CD8-positive, alpha-beta memory T cell (primary cell): ENCODE results near the gene PACSIN2. TPM values are rescaled to one million over a fixed set of nuclear protein-coding genes. Genes with fewer than 3 reads are reported as not detected.

ENCODE experiments used
- CTCF ChIA-PET: fragments of 350-600 bp; sonication (Branson Sonifier 250); formaldehyde crosslinking; loops from one replicate; lab custom pipeline; 2021; ENCODE audit warnings: antibody characterized with exemption; lab: Charles Lee
- POLR2A ChIA-PET: fragments of 350-600 bp; sonication (Branson Sonifier 250); formaldehyde crosslinking; loops from one replicate; lab custom pipeline; 2021; ENCODE audit warnings: antibody characterized with exemption; lab: Charles Lee
- DNase-seq, 5 donors: peaks; one replicate each; pipeline versions ENCODE4 v3.0.0 to v3.0.0-alpha.2; 2020 to 2022; ENCODE audit warnings: mixed read lengths in 1 of 5
- H3K27ac ChIP-seq: one replicate; pipeline ENCODE4 v1.7.0; 2013; ENCODE audit warnings: low read depth, mild to moderate bottlenecking, low read length, moderate library complexity
- H3K27me3 ChIP-seq: 2 replicates; pipeline ENCODE4 v1.7.0; 2013; ENCODE audit warnings: low read length, mild to moderate bottlenecking; ENCODE audit not compliant: insufficient read depth, poor library complexity, severe bottlenecking
- H3K36me3 ChIP-seq: 2 replicates; pipeline ENCODE4 v1.7.0; 2013; ENCODE audit warnings: mild to moderate bottlenecking, low read length, moderate library complexity; ENCODE audit not compliant: insufficient read depth
- H3K4me1 ChIP-seq: 2 replicates; pipeline ENCODE4 v1.7.0; 2013; ENCODE audit warnings: mild to moderate bottlenecking, low read length, moderate library complexity; ENCODE audit not compliant: insufficient read depth
- H3K4me3 ChIP-seq: 2 replicates; pipeline ENCODE4 v1.7.0; 2013; ENCODE audit warnings: mild to moderate bottlenecking, low read length
- H3K9me3 ChIP-seq: 2 replicates; pipeline ENCODE4 v1.7.0; 2013; ENCODE audit warnings: mild to moderate bottlenecking, low read length
- H3K27ac Mint-ChIP-seq, 8 donors: one replicate each; pipeline ENCODE4 v1.8.0; 2020 to 2021; ENCODE audit warnings: mixed read lengths in 8 of 8, mild to moderate bottlenecking in 6 of 8, inconsistent platforms in 3 of 8, moderate library complexity in 3 of 8
- H3K27me3 Mint-ChIP-seq, 2 donors: one replicate each; pipeline ENCODE4 v1.8.0; 2020 to 2021; ENCODE audit warnings: mixed read lengths in 2 of 2, mild to moderate bottlenecking in 1 of 2, moderate library complexity in 1 of 2
- H3K36me3 Mint-ChIP-seq, 3 donors: one replicate each; pipeline ENCODE4 v1.8.0; 2020 to 2021; ENCODE audit warnings: mixed read lengths in 3 of 3, inconsistent platforms in 1 of 3, mild to moderate bottlenecking in 1 of 3
- H3K4me1 Mint-ChIP-seq, 3 donors: one replicate each; pipeline ENCODE4 v1.8.0; 2020 to 2021; ENCODE audit warnings: mixed read lengths in 3 of 3, inconsistent platforms in 1 of 3, mild to moderate bottlenecking in 1 of 3
- H3K4me3 Mint-ChIP-seq, 7 donors: one replicate each; pipeline ENCODE4 v1.8.0; 2020 to 2021; ENCODE audit warnings: mixed read lengths in 7 of 7, mild to moderate bottlenecking in 6 of 7, moderate library complexity in 4 of 7, inconsistent platforms in 2 of 7
- H3K9me3 Mint-ChIP-seq, 5 donors: one replicate each; pipeline ENCODE4 v1.8.0; 2020 to 2022; ENCODE audit warnings: mixed read lengths in 5 of 5, mild to moderate bottlenecking in 3 of 5, moderate library complexity in 2 of 5, inconsistent platforms in 1 of 5
- polyA plus RNA-seq: library from polyadenylated mRNA; unstranded; fragments of 300-500 nt; fragmentation: Illumina TruSeq; gene quantifications from one replicate; pipeline ENCODE4 v1.2.3, GENCODE V29; 2021
- total RNA-seq, 2 experiments: library from RNA; stranded (reverse); gene quantifications; one replicate each; pipeline ENCODE4 v1.2.3, GENCODE V29; 2021

The PACSIN2 gene
- total and polyA plus RNA-seq, 3 experiments from 2014 or later = 26.3 to 36.5 (median 30.2) TPM

DNA sequence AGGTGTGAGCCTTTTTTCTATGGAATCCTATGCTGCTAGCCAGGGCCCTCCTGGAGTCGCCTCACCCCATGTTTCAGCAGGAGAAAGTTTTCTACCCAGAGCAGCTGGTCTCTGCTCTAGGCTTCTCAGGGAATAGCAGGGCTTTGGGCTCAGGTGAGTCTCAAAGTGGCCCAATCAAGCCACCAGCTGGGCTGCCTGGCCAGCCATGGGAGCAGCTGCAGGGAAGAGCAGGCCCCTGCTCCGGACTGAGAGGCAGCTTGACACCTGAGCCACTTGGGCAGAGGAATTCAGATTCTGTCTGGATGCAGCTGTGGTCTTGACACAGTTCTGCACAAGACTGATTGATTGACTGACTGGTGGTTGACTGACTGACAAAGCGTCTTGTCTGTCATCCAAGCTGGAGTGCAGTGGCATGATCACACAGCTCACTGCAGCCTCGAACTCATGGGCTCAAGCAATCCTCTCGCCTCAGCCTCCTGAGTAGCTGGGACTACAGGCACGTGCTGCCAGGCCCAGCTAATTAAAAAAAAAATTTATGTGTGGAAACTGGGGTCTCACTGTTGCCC, 100.4 kb downstream of the PACSIN2 start:
- peaks cover 4% of the 10 kb centered on the region for H3K4me1 ChIP-seq
- H3K27me3 Mint-ChIP-seq = no peaks in the 10 kb centered on the region
- CTCF ChIA-PET = no interaction called here
- H3K27ac ChIP-seq = no peak overlapping the region
- H3K4me1 Mint-ChIP-seq = peaks cover 5 to 30% (median 15%) of the 10 kb centered on the region in 3 donors
- H3K27me3 ChIP-seq = no peaks in the 10 kb centered on the region
- POLR2A ChIA-PET = no interaction called here
- no peaks in the 10 kb centered on the region for H3K9me3 Mint-ChIP-seq
- H3K4me3 Mint-ChIP-seq = no peak overlapping the region
- H3K36me3 ChIP-seq = no peaks in the 10 kb centered on the region
- no peak overlapping the region for H3K4me3 ChIP-seq
- H3K9me3 ChIP-seq = no peaks in the 10 kb centered on the region
- no peak overlapping the region for H3K27ac Mint-ChIP-seq
- no peak for DNase-seq
- H3K36me3 Mint-ChIP-seq = peaks cover 0 to 23% (median 9%) of the 10 kb centered on the region in 3 donors

DNA sequence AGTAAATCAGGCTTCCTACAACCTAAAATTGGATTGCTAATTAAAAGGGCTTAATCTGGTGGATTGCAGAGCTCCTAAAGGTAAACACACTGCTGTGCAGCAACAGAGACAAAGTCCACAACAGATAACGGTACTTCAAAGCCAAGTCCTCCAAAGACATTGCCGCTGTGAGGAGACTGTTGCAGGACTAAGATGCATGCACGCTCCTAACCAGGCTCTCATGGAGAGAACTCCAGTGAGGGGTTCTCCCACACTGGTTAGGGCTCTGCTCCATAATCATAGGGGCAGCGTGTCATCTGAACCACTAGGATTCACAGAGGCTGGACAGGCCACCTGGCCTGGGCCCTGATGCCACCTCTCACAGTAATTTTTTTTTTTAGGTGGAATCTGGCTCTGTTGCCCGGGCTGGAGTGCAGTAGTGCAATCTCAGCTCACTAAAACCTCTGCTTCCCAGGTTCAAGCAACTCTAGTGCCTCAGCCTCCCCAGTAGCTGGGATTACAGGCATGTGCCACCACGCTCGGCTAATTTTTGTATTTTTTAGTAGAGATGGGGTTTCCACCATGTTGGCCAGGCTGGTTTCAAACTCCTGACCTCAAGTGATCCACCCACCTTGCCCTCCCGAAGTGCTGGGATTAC, 101.0 kb downstream of the PACSIN2 start:
- Histone ChIP-seq H3K27ac (no peak overlapping the region), H3K9me3 (no peaks in the 10 kb centered on the region), H3K27me3 (no peaks in the 10 kb centered on the region), H3K4me1 (peaks cover 4% of the 10 kb centered on the region), H3K4me3 (no peak overlapping the region), H3K36me3 (no peaks in the 10 kb centered on the region)
- CTCF ChIA-PET = interaction anchor here (1.1 kb wide), 1 partner anchor 13 kb away, joined by 3 read pairs; no protein-coding TSS in a partner anchor
- H3K4me1 Mint-ChIP-seq = peaks cover 5 to 25% (median 15%) of the 10 kb centered on the region in 3 donors
- H3K36me3 Mint-ChIP-seq = peaks cover 0 to 29% (median 9%) of the 10 kb centered on the region in 3 donors
- no peaks in the 10 kb centered on the region for H3K9me3 Mint-ChIP-seq
- DNase-seq = no peak
- peak overlapping the region in 1 of 8 donors; percentile 47 for H3K27ac Mint-ChIP-seq
- H3K4me3 Mint-ChIP-seq = no peak overlapping the region
- POLR2A ChIA-PET = no interaction called here
- no peaks in the 10 kb centered on the region for H3K27me3 Mint-ChIP-seq

DNA sequence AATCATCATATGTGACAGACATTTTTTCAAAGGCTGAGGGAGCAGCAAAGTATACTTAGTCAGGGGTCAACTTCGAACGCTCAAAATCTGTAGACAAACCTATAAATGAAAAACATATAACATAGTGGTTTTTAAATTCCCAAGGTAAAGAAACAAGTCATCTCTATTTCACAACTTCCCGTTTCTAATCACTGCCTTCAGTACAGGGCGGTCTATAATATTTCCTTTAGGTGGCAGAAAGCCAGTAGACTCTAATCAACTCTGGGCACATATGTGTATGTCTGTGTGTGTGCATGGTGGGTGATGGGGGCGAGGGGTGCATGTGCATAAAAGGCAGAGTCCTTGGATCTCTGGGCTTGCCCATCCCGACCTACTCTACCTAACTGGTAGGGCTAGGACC, 102.9 kb downstream of the PACSIN2 start:
- POLR2A ChIA-PET = no interaction called here
- no peak overlapping the region for H3K4me3 Mint-ChIP-seq
- H3K27ac Mint-ChIP-seq = peak overlapping the region in 1 of 8 donors; percentile 72
- H3K36me3 Mint-ChIP-seq = peaks cover 0 to 44% (median 12%) of the 10 kb centered on the region in 3 donors
- CTCF ChIA-PET = interaction anchor here (1.3 kb wide), 1 partner anchor 12 kb away, joined by 4 read pairs; no protein-coding TSS in a partner anchor
- peaks cover 10 to 15% (median 14%) of the 10 kb centered on the region in 3 donors for H3K4me1 Mint-ChIP-seq
- H3K9me3 Mint-ChIP-seq = no peaks in the 10 kb centered on the region
- H3K4me3 ChIP-seq = no peak overlapping the region
- H3K36me3 ChIP-seq = no peaks in the 10 kb centered on the region
- no peaks in the 10 kb centered on the region for H3K9me3 ChIP-seq
- DNase-seq = no peak
- no peak overlapping the region for H3K27ac ChIP-seq
- H3K27me3 ChIP-seq = no peaks in the 10 kb centered on the region
- H3K27me3 Mint-ChIP-seq = no peaks in the 10 kb centered on the region
- H3K4me1 ChIP-seq = no peaks in the 10 kb centered on the region

DNA sequence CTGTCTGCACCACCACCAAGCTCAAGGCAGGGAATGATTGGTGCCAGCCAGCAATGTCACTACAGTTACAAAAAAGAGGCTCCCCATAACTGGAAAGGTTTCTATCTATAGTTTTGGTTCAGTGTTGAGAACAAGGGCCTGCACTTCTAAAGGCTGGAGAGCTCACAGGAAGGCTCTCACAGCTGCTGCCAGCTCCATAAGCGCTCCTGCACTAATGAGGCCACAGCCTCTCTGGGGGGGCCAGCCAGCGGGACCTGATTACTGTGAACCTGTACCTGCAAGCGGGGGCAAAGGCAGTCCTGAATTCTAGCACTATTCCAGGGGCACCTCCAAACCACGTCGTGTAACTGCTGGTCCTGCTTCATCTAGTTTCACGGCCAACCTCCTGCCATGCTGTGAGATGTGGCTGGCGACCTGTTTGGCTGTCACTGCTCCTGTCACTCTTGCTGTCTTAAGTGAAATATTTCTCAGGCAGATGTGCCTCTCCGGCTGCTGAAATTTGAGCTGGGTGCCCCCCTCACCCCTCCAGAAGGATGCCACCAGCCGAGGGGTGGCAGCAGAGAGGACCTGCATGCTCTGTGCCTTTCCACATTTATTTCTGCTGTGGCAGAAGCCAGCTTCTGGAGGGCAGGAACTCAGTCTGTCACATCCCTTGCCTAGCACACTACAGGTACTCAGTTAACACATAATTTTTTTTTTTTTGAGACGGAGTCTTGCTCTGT, 104.6 kb downstream of the PACSIN2 start:
- DNase-seq = no peak
- Mint-ChIP-seq H3K36me3 (peaks cover 0 to 50% (median 10%) of the 10 kb centered on the region in 3 donors), H3K9me3 (no peaks in the 10 kb centered on the region), H3K27me3 (no peaks in the 10 kb centered on the region), H3K4me1 (peaks cover 3 to 6% (median 5%) of the 10 kb centered on the region in 3 donors), H3K4me3 (no peak overlapping the region), H3K27ac (no peak overlapping the region)
- no peaks in the 10 kb centered on the region for H3K9me3 ChIP-seq
- no peaks in the 10 kb centered on the region for H3K36me3 ChIP-seq
- POLR2A ChIA-PET = no interaction called here
- no peaks in the 10 kb centered on the region for H3K4me1 ChIP-seq
- no peaks in the 10 kb centered on the region for H3K27me3 ChIP-seq
- H3K4me3 ChIP-seq = no peak overlapping the region
- no peak overlapping the region for H3K27ac ChIP-seq
- CTCF ChIA-PET = interaction anchor here (1.3 kb wide), 1 partner anchor 13 kb away, joined by 4 read pairs; no protein-coding TSS in a partner anchor

DNA sequence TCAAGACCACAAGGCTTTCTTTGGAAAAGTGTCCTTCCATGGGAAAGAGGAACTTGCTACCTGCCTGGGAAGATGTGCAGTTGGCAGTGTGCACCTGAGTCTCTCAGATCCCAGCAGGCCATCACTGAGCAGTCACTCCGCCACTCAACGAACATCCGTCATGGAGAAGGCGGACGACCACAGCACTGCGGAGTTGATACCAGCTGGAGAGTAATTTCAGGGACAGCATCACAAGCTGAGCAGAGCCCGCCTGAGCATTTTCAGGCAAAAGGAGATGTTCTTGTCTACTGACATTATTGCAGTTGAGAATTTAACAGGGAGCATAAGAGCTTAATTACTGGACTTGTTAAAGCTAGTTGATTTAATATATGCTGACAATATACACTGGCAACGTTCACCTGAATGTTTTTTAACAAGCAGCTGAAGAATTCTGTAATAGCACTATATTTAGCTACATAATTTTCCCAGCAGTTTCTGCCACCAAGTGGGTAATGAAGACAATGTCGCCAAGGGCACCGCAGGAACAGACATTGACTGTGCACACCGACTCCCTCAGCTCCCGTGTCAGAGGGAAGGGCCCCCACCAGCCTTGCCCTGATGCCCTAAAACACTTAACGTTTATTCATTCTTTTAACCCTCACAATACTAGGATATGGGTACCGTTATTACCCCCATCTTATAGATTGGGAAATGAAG, 105.4 kb downstream of the PACSIN2 start:
- Histone ChIP-seq H3K9me3 (no peaks in the 10 kb centered on the region), H3K36me3 (no peaks in the 10 kb centered on the region), H3K27ac (no peak overlapping the region), H3K4me3 (no peak overlapping the region), H3K4me1 (no peaks in the 10 kb centered on the region), H3K27me3 (no peaks in the 10 kb centered on the region)
- CTCF ChIA-PET = no interaction called here
- Mint-ChIP-seq H3K4me1 (peaks cover 0 to 5% (median 3%) of the 10 kb centered on the region in 3 donors), H3K27me3 (no peaks in the 10 kb centered on the region), H3K4me3 (no peak overlapping the region), H3K27ac (no peak overlapping the region), H3K36me3 (peaks cover 0 to 54% (median 9%) of the 10 kb centered on the region in 3 donors), H3K9me3 (no peaks in the 10 kb centered on the region)
- POLR2A ChIA-PET = no interaction called here
- no peak for DNase-seq

DNA sequence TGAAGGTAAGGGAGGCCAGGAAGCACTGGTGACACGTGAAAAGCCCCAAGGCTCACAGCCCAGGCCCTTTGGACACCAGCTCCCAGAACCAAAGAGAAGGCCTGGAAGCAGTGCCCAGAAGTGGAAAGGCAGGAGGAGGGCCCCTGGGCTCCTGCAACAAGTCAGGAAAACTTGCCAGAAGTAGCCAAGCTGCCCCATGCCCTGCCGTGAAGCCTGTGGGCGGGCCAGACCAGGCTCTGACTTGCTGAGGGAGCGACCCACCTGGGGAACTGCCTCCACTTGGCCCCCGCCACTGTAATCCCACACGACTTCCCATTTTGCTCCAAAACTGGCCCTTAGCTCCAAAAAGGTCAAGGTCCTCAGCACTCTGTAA, 106.6 kb downstream of the PACSIN2 start:
- no peaks in the 10 kb centered on the region for H3K27me3 ChIP-seq
- Mint-ChIP-seq H3K4me3 (no peak overlapping the region), H3K9me3 (no peaks in the 10 kb centered on the region), H3K27me3 (no peaks in the 10 kb centered on the region), H3K27ac (peak overlapping the region in 1 of 8 donors; percentile 39), H3K36me3 (peaks cover 0 to 61% (median 12%) of the 10 kb centered on the region in 3 donors), H3K4me1 (peaks cover 3 to 5% (median 4%) of the 10 kb centered on the region in 3 donors)
- H3K4me3 ChIP-seq = no peak overlapping the region
- H3K27ac ChIP-seq = no peak overlapping the region
- no peak for DNase-seq
- no peaks in the 10 kb centered on the region for H3K36me3 ChIP-seq
- ChIA-PET POLR2A (no interaction called here), CTCF (no interaction called here)
- H3K4me1 ChIP-seq = no peaks in the 10 kb centered on the region
- H3K9me3 ChIP-seq = no peaks in the 10 kb centered on the region

DNA sequence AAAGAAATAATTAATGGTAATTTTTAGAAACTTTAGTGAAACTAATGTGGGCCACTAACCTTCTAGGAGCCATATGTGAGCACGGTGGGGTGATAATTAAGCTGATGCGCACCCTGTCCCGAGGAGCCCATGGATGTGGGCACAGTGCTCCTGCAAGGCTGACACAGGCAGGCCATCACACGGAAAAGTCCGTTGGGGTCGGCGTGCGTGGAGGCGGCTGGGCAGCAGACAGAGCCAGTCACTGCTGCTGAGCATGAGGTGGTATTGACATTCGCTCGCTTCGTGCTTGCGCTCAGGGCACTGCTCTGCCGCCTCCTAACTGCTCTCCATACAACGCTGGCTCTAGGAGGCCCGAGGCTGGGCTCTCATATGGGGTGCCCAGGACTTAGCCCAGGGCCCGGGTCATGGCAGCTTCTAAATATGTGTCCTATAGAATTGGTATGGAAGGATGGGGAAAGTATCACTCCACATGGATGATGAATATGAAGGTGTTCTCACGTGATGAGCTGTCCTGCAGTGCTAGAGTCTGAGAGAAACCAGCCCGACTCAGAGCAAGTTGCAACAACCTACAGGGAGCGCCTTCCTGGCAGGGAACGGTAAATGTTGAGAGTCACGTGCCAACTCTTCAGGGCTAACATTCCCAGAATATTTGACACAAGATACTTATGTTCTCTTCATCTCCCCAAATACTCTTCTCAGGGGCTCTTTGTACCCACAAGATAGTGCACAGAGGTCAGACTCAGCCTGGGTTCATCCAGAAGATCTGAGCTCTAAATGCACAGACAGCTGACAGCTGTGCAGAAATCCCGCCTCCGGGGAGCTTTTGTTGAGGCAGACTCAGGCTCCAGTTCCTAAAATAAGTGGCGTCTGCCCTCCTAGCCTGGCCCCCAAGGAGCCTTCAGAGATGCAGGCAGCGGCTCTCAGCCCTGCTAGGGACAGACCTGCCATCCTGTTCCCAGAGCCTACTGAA, 107.3 kb downstream of the PACSIN2 start:
- no peak overlapping the region for H3K4me3 Mint-ChIP-seq
- DNase-seq = no peak
- Histone ChIP-seq H3K9me3 (no peaks in the 10 kb centered on the region), H3K36me3 (no peaks in the 10 kb centered on the region), H3K4me1 (no peaks in the 10 kb centered on the region), H3K4me3 (no peak overlapping the region), H3K27me3 (no peaks in the 10 kb centered on the region), H3K27ac (no peak overlapping the region)
- H3K27me3 Mint-ChIP-seq = no peaks in the 10 kb centered on the region
- ChIA-PET POLR2A (no interaction called here), CTCF (no interaction called here)
- H3K9me3 Mint-ChIP-seq = no peaks in the 10 kb centered on the region
- peak overlapping the region in 1 of 8 donors; percentile 27 for H3K27ac Mint-ChIP-seq
- H3K36me3 Mint-ChIP-seq = peaks cover 0 to 63% (median 12%) of the 10 kb centered on the region in 3 donors
- peaks cover 3 to 5% (median 4%) of the 10 kb centered on the region in 3 donors for H3K4me1 Mint-ChIP-seq
